ENCODE data around the gene TACR2. TPM values are rescaled to one million over a fixed set of nuclear protein-coding genes. Genes with fewer than 3 reads are reported as not detected.
A peak's percentile ranks its signal among the peaks of the same experiment; 100 is the strongest.

TACR2 gene
- polyA plus RNA-seq, 4 donors = 0.81 to 4.0 (median 0.86) TPM; not detected in 1

- no peaks in the 10 kb centered on the region for H3K36me3 ChIP-seq (ENCODE audit: control insufficient read depth in 3 of 3, insufficient read depth in 2 of 3, low read depth in 1 of 3, low read length in 3 of 3)
- peaks cover 0 to 10% of the 10 kb centered on the region in 2 donors for H3K9me3 ChIP-seq (ENCODE audit: control insufficient read depth in 2 of 2, insufficient read depth in 1 of 2, low read depth in 1 of 2, low read length in 1 of 2)
- FAIRE-seq (no peak), DNase-seq (no peak)
- H3K4me1 ChIP-seq (ENCODE audit: control insufficient read depth in 3 of 3, insufficient read depth in 2 of 3, low read depth in 1 of 3, low read length in 2 of 3) = peaks cover 6 to 19% (median 10%) of the 10 kb centered on the region in 3 donors
- H3K27ac ChIP-seq (ENCODE audit: low read depth in 1 of 3, low read length in 2 of 3) = no peak overlapping the region
- H3K27me3 ChIP-seq (ENCODE audit: control insufficient read depth in 3 of 3, insufficient read depth in 3 of 3, low read length in 3 of 3) = no peaks in the 10 kb centered on the region
- no peak overlapping the region for H3K4me3 ChIP-seq (ENCODE audit: low read depth in 1 of 3, low read length in 3 of 3)
- WGBS, 3 donors = 97 to 98% (median 98%) methylated on average over 11 of the region's 11 CpGs
These were observed 18.2 kb upstream of the TACR2 start for GRCh38 chr10:69434926-69435325.

DNA sequence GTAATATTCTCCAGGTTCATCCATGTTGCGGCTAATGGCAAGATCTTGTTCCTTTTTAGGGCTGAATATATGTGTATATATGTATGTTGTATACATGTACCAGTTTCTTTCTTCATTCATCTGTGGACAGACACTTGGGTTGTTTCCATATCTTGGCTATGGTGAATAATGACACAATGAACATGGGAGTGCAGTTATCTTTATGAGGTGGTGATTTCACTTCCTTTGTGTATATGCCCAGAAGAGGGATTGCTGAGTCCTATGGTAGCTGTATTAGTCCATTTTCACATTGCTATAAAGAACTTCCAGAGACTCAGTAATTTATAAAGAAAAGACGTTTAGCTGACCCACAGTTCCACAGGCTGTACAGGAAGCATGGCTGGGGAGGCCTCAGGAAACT is 17.5 kb upstream of the TACR2 start:
- no peaks in the 10 kb centered on the region for H3K36me3 ChIP-seq (ENCODE audit: control insufficient read depth in 3 of 3, insufficient read depth in 2 of 3, low read depth in 1 of 3, low read length in 3 of 3)
- no peak for FAIRE-seq
- peaks cover 0 to 10% of the 10 kb centered on the region in 2 donors for H3K9me3 ChIP-seq (ENCODE audit: control insufficient read depth in 2 of 2, insufficient read depth in 1 of 2, low read depth in 1 of 2, low read length in 1 of 2)
- no peaks in the 10 kb centered on the region for H3K27me3 ChIP-seq (ENCODE audit: control insufficient read depth in 3 of 3, insufficient read depth in 3 of 3, low read length in 3 of 3)
- WGBS, 3 donors = 68 to 72% (median 70%) methylated on average over 2 of the region's 2 CpGs
- peaks cover 6 to 11% (median 9%) of the 10 kb centered on the region in 3 donors for H3K4me1 ChIP-seq (ENCODE audit: control insufficient read depth in 3 of 3, insufficient read depth in 2 of 3, low read depth in 1 of 3, low read length in 2 of 3)
- DNase-seq = no peak
- H3K4me3 ChIP-seq (ENCODE audit: low read depth in 1 of 3, low read length in 3 of 3) = no peak overlapping the region
- no peak overlapping the region for H3K27ac ChIP-seq (ENCODE audit: low read depth in 1 of 3, low read length in 2 of 3)

- Histone ChIP-seq H3K4me3 (ENCODE audit: low read depth in 1 of 3, low read length in 3 of 3) (no peak overlapping the region), H3K9me3 (ENCODE audit: control insufficient read depth in 2 of 2, insufficient read depth in 1 of 2, low read depth in 1 of 2, low read length in 1 of 2) (peaks cover 0 to 3% of the 10 kb centered on the region in 2 donors), H3K27me3 (ENCODE audit: control insufficient read depth in 3 of 3, insufficient read depth in 3 of 3, low read length in 3 of 3) (no peaks in the 10 kb centered on the region), H3K27ac (ENCODE audit: low read depth in 1 of 3, low read length in 2 of 3) (no peak overlapping the region), H3K36me3 (ENCODE audit: control insufficient read depth in 3 of 3, insufficient read depth in 2 of 3, low read depth in 1 of 3, low read length in 3 of 3) (no peaks in the 10 kb centered on the region), H3K4me1 (ENCODE audit: control insufficient read depth in 3 of 3, insufficient read depth in 2 of 3, low read depth in 1 of 3, low read length in 2 of 3) (peaks cover 7 to 25% (median 9%) of the 10 kb centered on the region in 3 donors)
- DNase-seq (peak in 1 of 2 donors; percentile 36), FAIRE-seq (no peak)
- 16 to 61% (median 34%) methylated on average over 8 of the region's 8 CpGs for WGBS, 3 donors
These were observed 11.4 kb upstream of the TACR2 start for GRCh38 chr10:69428165-69428564.

- Histone ChIP-seq H3K4me3 (ENCODE audit: low read depth in 1 of 3, low read length in 3 of 3) (no peak overlapping the region), H3K36me3 (ENCODE audit: control insufficient read depth in 3 of 3, insufficient read depth in 2 of 3, low read depth in 1 of 3, low read length in 3 of 3) (no peaks in the 10 kb centered on the region), H3K9me3 (ENCODE audit: control insufficient read depth in 2 of 2, insufficient read depth in 1 of 2, low read depth in 1 of 2, low read length in 1 of 2) (peaks cover 0 to 3% of the 10 kb centered on the region in 2 donors), H3K4me1 (ENCODE audit: control insufficient read depth in 3 of 3, insufficient read depth in 2 of 3, low read depth in 1 of 3, low read length in 2 of 3) (peaks cover 7 to 27% (median 9%) of the 10 kb centered on the region in 3 donors), H3K27ac (ENCODE audit: low read depth in 1 of 3, low read length in 2 of 3) (peak overlapping the region; percentile 63 to 86 (median 70)), H3K27me3 (ENCODE audit: control insufficient read depth in 3 of 3, insufficient read depth in 3 of 3, low read length in 3 of 3) (no peaks in the 10 kb centered on the region)
- WGBS, 3 donors = 72 to 79% (median 76%) methylated on average over 4 of the region's 4 CpGs
- FAIRE-seq (no peak), DNase-seq (peak in 1 of 2 donors; percentile 46)
These were observed 9.6 kb upstream of the TACR2 start for GRCh38 chr10:69426376-69426727.

DNA sequence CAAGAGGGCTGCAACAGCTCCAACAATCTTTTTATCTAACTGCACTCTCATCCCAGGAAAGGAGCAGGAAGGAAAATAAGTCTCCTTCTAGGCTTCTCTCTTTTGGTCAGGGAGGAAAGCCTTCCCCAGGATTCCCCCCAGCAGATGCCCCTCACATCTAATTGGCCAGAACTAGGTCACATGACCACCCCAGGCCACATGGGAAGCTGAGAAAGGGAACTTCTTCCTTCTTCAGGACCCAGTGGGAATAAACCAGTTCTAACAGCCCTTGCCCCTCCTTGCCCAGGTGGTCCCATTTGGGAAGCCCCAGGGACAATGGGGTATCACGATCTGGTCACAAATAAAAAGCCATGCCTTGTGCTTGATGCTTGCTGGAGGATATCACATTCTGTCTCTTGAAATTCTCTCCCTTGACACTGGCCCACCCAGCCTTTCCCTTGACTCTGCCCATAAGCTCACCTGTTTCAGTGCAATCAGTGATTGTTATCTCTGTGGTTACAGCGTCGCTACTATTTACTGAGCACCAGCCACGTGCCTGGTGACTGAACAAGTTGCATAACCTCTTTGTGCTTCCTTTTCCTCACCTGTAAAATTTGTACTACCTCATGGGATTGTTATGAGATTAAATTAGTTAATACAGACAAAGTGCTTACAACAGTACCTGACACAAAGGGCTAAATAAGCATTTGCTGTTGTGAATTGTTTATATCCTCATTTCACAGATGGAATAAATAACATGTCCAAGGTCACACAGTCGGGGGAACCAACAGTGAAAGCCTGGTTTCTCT is 9.0 kb upstream of the TACR2 start:
- 11 to 38% (median 18%) methylated on average over 5 of the region's 5 CpGs for whole genome bisulfite sequencing, 3 donors
- Histone ChIP-seq H3K27me3 (ENCODE audit: control insufficient read depth in 3 of 3, insufficient read depth in 3 of 3, low read length in 3 of 3) (no peaks in the 10 kb centered on the region), H3K4me1 (ENCODE audit: control insufficient read depth in 3 of 3, insufficient read depth in 2 of 3, low read depth in 1 of 3, low read length in 2 of 3) (peaks cover 7 to 27% (median 9%) of the 10 kb centered on the region in 3 donors), H3K4me3 (ENCODE audit: low read depth in 1 of 3, low read length in 3 of 3) (no peak overlapping the region), H3K9me3 (ENCODE audit: control insufficient read depth in 2 of 2, insufficient read depth in 1 of 2, low read depth in 1 of 2, low read length in 1 of 2) (peaks cover 0 to 3% of the 10 kb centered on the region in 2 donors), H3K27ac (ENCODE audit: low read depth in 1 of 3, low read length in 2 of 3) (peak overlapping the region; percentile 63 to 87 (median 70)), H3K36me3 (ENCODE audit: control insufficient read depth in 3 of 3, insufficient read depth in 2 of 3, low read depth in 1 of 3, low read length in 3 of 3) (no peaks in the 10 kb centered on the region)
- FAIRE-seq = no peak
- DNase-seq = peak; percentile 90 to 93

DNA sequence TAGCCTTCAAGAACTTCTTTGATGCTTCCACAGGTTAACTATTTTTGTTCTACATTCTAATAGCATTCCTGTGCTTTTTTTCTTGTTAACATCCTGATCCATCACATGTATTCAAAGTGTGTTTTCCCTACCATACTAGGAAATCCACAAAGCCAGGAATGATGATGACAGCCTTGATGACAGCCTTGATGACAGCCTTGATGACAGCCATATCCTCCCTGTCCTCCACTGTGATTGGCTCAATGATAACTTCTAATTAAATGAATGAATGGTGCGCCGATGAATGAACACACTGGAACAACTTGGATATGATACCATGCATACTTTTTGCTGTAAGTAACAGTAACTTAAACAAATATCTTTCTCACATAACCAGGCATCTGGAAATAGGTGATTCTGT is 8.3 kb upstream of the TACR2 start:
- Histone ChIP-seq H3K36me3 (ENCODE audit: control insufficient read depth in 3 of 3, insufficient read depth in 2 of 3, low read depth in 1 of 3, low read length in 3 of 3) (no peaks in the 10 kb centered on the region), H3K27ac (ENCODE audit: low read depth in 1 of 3, low read length in 2 of 3) (peak overlapping the region in 2 of 3 donors; percentile 70 to 87), H3K4me1 (ENCODE audit: control insufficient read depth in 3 of 3, insufficient read depth in 2 of 3, low read depth in 1 of 3, low read length in 2 of 3) (peaks cover 7 to 27% (median 9%) of the 10 kb centered on the region in 3 donors), H3K4me3 (ENCODE audit: low read depth in 1 of 3, low read length in 3 of 3) (no peak overlapping the region), H3K27me3 (ENCODE audit: control insufficient read depth in 3 of 3, insufficient read depth in 3 of 3, low read length in 3 of 3) (no peaks in the 10 kb centered on the region), H3K9me3 (ENCODE audit: control insufficient read depth in 2 of 2, insufficient read depth in 1 of 2, low read depth in 1 of 2, low read length in 1 of 2) (peaks cover 0 to 3% of the 10 kb centered on the region in 2 donors)
- no peak for FAIRE-seq
- no peak for DNase-seq
- WGBS, 3 donors = 95 to 99% (median 97%) methylated on average over 2 of the region's 2 CpGs

- FAIRE-seq (no peak), DNase-seq (no peak)
- Histone ChIP-seq H3K4me1 (ENCODE audit: control insufficient read depth in 3 of 3, insufficient read depth in 2 of 3, low read depth in 1 of 3, low read length in 2 of 3) (peaks cover 9 to 48% (median 13%) of the 10 kb centered on the region in 3 donors), H3K27ac (ENCODE audit: low read depth in 1 of 3, low read length in 2 of 3) (no peak overlapping the region), H3K27me3 (ENCODE audit: control insufficient read depth in 3 of 3, insufficient read depth in 3 of 3, low read length in 3 of 3) (no peaks in the 10 kb centered on the region), H3K4me3 (ENCODE audit: low read depth in 1 of 3, low read length in 3 of 3) (no peak overlapping the region), H3K9me3 (ENCODE audit: control insufficient read depth in 2 of 2, insufficient read depth in 1 of 2, low read depth in 1 of 2, low read length in 1 of 2) (peaks cover 0 to 3% of the 10 kb centered on the region in 2 donors), H3K36me3 (ENCODE audit: control insufficient read depth in 3 of 3, insufficient read depth in 2 of 3, low read depth in 1 of 3, low read length in 3 of 3) (no peaks in the 10 kb centered on the region)
- 79 to 96% (median 85%) methylated on average over 3 to 4 of the region's 4 CpGs for WGBS, 3 donors
These were observed 6.0 kb upstream of the TACR2 start for GRCh38 chr10:69422676-69423075.

- Histone ChIP-seq H3K36me3 (ENCODE audit: control insufficient read depth in 3 of 3, insufficient read depth in 2 of 3, low read depth in 1 of 3, low read length in 3 of 3) (no peaks in the 10 kb centered on the region), H3K4me3 (ENCODE audit: low read depth in 1 of 3, low read length in 3 of 3) (no peak overlapping the region), H3K27ac (ENCODE audit: low read depth in 1 of 3, low read length in 2 of 3) (peak overlapping the region in 1 of 3 donors; percentile 11), H3K9me3 (ENCODE audit: control insufficient read depth in 2 of 2, insufficient read depth in 1 of 2, low read depth in 1 of 2, low read length in 1 of 2) (peaks cover 0 to 3% of the 10 kb centered on the region in 2 donors), H3K27me3 (ENCODE audit: control insufficient read depth in 3 of 3, insufficient read depth in 3 of 3, low read length in 3 of 3) (no peaks in the 10 kb centered on the region), H3K4me1 (ENCODE audit: control insufficient read depth in 3 of 3, insufficient read depth in 2 of 3, low read depth in 1 of 3, low read length in 2 of 3) (peaks cover 9 to 52% (median 13%) of the 10 kb centered on the region in 3 donors)
- no peak for DNase-seq
- WGBS, 3 donors = 61 to 72% (median 69%) methylated on average over 13 of the region's 13 CpGs
- FAIRE-seq = no peak
These were observed 5.0 kb upstream of the TACR2 start for GRCh38 chr10:69421611-69422308.

Data from small intestine (tissue), 7 donors.